OCI-LY3 (cell line): ENCODE measurements around the gene REELD1.

ENCODE experiments used
- H2AFZ ChIP-seq: fragments of 200-600, 300-600 bp; shearing (Covaris generic); 2 replicates; pipeline ENCODE4 v1.6.0; 2014; ENCODE audit warnings: antibody characterized with exemption, low read depth, low read length
- H3K27ac ChIP-seq: fragments of 200-600, 300-600 bp; sonication (generic); 2 replicates; pipeline ENCODE4 v1.5.1; 2014; ENCODE audit warnings: mild to moderate bottlenecking, low read length, moderate library complexity, mixed read lengths
- H3K27me3 ChIP-seq: fragments of 200-600, 300-600 bp; sonication (generic); 2 replicates; pipeline ENCODE4 v1.6.1; 2014; ENCODE audit warnings: low read depth, low read length, mixed read lengths
- H3K36me3 ChIP-seq: fragments of 200-600, 300-600 bp; sonication (generic); replicated peaks from 2 replicates; pipeline ENCODE3; 2014; ENCODE audit warnings: low read depth, low read length, mixed read lengths
- H3K4me1 ChIP-seq: fragments of 300-600, 200-600 bp; sonication (generic); 2 replicates; pipeline ENCODE4 v1.6.1; 2014; ENCODE audit warnings: low read length, mixed read lengths
- H3K4me2 ChIP-seq: fragments of 200-600, 300-600 bp; sonication (generic); 2 replicates; pipeline ENCODE4 v1.6.1; 2014; ENCODE audit warnings: low read length, mixed read lengths
- H3K4me3 ChIP-seq: fragments of 300-600, 200-600 bp; sonication (generic); 2 replicates; pipeline ENCODE4 v1.5.1; 2014; ENCODE audit warnings: antibody characterized with exemption, mild to moderate bottlenecking, low read length, moderate library complexity
- H3K79me2 ChIP-seq: fragments of 300-600, 200-600 bp; shearing (Covaris generic); 2 replicates; pipeline ENCODE4 v1.6.1; 2014; ENCODE audit warnings: mild to moderate bottlenecking, low read length, mixed read lengths
- H3K9ac ChIP-seq: fragments of 300-600, 200-600 bp; shearing (Covaris generic); 2 replicates; pipeline ENCODE4 v1.6.0; 2014; ENCODE audit warnings: mild to moderate bottlenecking, low read length, moderate library complexity
- H3K9me3 ChIP-seq: fragments of 200-600, 300-600 bp; shearing (Covaris generic); 2 replicates; pipeline ENCODE4 v1.6.1; 2014; ENCODE audit warnings: low read length, mixed read lengths; ENCODE audit not compliant: insufficient read depth
- H4K20me1 ChIP-seq: fragments of 200-600, 300-600 bp; sonication (generic); 2 replicates; pipeline ENCODE4 v1.6.1; 2016; ENCODE audit warnings: low read length, mixed read lengths; ENCODE audit not compliant: insufficient read depth
- EZH2phosphoT487 ChIP-seq: fragments of 200-600 bp; shearing (Covaris generic); IDR thresholded peaks from 2 replicates; pipeline ENCODE4 v1.6.1; 2018; ENCODE audit warnings: antibody characterized with exemption, mixed run types, low read depth
- TF ChIP-seq, protein P1 (sequence below): fragments of 200-600, 300-600 bp; sonication (generic); IDR thresholded peaks from 2 replicates; pipeline ENCODE4 v1.5.1; 2014; ENCODE audit warnings: antibody characterized with exemption, low read length, low read depth

The REELD1 gene

DNA sequence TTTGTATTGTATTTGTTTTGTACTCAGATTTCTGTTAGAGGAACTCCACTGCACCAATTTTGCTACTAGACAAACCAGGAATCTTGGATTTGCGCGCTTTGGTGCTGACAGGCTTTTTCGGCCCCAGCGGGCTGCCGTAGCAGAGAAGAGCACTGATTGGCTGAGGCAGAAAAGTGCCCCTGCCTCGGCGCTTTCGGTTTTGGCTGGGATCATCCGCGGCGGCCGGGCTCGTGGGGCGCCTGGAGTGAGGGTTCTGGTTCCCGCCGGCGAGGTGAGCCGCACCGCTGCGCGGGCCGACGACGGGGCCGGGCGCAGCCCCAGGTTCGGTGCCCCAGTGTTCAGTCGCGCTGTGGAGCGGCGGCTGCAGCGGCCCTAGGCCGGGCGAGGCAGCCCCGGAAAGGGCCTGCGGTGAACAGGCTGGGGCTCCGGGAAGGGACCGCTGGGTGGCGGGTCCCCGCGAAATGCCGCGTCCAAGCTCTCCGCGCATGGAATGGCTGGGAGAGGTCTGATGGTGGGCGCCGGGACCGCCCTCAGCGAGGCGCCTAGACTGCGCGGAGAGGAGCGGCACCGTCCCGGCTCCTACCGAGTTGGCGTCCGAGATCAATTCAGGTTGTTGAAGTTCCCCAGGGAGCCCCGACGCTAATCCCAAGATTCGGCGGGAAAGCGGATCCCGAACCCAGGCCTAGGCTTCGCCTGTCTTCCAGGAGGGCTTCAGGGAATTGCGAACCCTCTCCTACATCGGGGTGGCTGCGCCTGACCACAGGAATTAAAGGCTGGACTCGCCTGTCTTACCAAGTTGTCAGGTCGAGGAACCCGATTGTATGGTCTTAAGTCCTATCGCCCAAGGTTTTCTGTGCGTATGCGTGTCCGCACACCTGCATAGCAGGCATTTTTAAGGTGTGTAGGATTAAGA is 38.5 kb upstream of the REELD1 start, which contains the start of gene LSM6:
TSS of gene LSM6 (plus strand) at position 178 of the 913 bp plus-strand sequence. CDS start 7,204 bp downstream, outside the sequence.
- Histone ChIP-seq H3K79me2 (peaks cover 53% of the 10 kb centered on the region), H3K4me3 (peak within 1 kb of the TSS; percentile 86), H4K20me1 (peaks cover 31% of the 10 kb centered on the region), H3K9me3 (no peaks in the 10 kb centered on the region), H3K27ac (peak within 1 kb of the TSS; percentile 66), H3K27me3 (no peaks in the 10 kb centered on the region), H3K9ac (peak within 1 kb of the TSS; percentile 86), H2AFZ (peak within 1 kb of the TSS; percentile 100), H3K4me1 (peaks cover 26% of the 10 kb centered on the region), H3K4me2 (peak within 1 kb of the TSS; percentile 86), H3K36me3 (peaks cover 12% of the 10 kb centered on the region)
- TF ChIP-seq, protein P1, sequence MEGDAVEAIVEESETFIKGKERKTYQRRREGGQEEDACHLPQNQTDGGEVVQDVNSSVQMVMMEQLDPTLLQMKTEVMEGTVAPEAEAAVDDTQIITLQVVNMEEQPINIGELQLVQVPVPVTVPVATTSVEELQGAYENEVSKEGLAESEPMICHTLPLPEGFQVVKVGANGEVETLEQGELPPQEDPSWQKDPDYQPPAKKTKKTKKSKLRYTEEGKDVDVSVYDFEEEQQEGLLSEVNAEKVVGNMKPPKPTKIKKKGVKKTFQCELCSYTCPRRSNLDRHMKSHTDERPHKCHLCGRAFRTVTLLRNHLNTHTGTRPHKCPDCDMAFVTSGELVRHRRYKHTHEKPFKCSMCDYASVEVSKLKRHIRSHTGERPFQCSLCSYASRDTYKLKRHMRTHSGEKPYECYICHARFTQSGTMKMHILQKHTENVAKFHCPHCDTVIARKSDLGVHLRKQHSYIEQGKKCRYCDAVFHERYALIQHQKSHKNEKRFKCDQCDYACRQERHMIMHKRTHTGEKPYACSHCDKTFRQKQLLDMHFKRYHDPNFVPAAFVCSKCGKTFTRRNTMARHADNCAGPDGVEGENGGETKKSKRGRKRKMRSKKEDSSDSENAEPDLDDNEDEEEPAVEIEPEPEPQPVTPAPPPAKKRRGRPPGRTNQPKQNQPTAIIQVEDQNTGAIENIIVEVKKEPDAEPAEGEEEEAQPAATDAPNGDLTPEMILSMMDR: 0 out of 2 replicates have a peak, but pooled peaks have one; percentile 1
- no peak for TF ChIP-seq EZH2phosphoT487

DNA sequence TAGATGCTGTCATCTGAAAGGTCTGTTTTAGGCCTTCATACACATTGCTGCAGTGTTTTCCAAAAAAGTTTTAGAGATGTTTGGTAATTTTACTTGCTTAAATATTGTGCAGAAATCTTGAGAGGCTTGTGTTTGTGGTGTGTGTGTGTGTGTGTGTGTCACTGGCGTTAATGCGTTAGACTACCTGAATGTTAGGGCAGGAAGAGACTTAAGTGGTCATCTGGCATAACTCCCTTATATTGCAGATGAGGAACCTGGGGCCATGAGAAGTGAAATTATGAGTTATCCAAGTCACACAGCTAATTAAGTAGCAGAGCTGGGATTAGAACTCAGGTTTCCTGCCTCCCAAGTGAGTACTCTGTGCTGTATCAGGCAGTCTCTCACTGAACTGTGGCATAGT is 37.4 kb upstream of the REELD1 start:
- TF ChIP-seq, protein P1: no peak
- no peak for TF ChIP-seq EZH2phosphoT487
- no peaks in the 10 kb centered on the region for H3K27me3 ChIP-seq
- peak overlapping the region; percentile 86 for H3K4me2 ChIP-seq
- peaks cover 26% of the 10 kb centered on the region for H3K4me1 ChIP-seq
- H4K20me1 ChIP-seq: peaks cover 36% of the 10 kb centered on the region
- no peak overlapping the region for H3K27ac ChIP-seq
- peak overlapping the region; percentile 86 for H3K4me3 ChIP-seq
- H3K79me2 ChIP-seq: peaks cover 64% of the 10 kb centered on the region
- peaks cover 13% of the 10 kb centered on the region for H3K36me3 ChIP-seq
- H2AFZ ChIP-seq: no peak overlapping the region
- H3K9me3 ChIP-seq: no peaks in the 10 kb centered on the region
- H3K9ac ChIP-seq: peak overlapping the region; percentile 86

DNA sequence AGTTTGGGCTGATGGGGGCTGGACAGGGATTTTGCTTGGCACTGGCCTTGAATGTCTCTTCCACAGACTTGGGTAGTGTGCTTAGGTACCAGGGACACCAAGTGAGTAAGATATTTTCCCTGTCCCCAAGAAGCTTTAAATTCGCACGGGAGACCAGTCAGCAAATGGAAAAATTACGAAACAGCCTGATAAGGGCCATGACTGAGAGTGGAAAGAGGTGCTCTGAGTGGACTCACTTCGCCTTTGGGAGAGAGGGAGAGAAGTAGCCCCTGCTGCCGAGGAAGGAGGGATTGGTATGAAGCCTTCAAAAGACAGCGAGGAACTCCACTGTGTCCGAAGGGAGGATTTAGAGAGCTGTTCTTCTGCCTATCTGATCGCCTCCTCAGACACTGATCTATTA is 36.2 kb upstream of the REELD1 start:
- no peak overlapping the region for H3K27ac ChIP-seq
- H3K79me2 ChIP-seq: peaks cover 76% of the 10 kb centered on the region
- H3K4me1 ChIP-seq: peaks cover 26% of the 10 kb centered on the region
- TF ChIP-seq, protein P1: no peak
- no peak for TF ChIP-seq EZH2phosphoT487
- peaks cover 42% of the 10 kb centered on the region for H4K20me1 ChIP-seq
- no peak overlapping the region for H3K9ac ChIP-seq
- H3K27me3 ChIP-seq: no peaks in the 10 kb centered on the region
- no peak overlapping the region for H3K4me2 ChIP-seq
- peaks cover 18% of the 10 kb centered on the region for H3K36me3 ChIP-seq
- H3K4me3 ChIP-seq: no peak overlapping the region
- no peaks in the 10 kb centered on the region for H3K9me3 ChIP-seq
- no peak overlapping the region for H2AFZ ChIP-seq

DNA sequence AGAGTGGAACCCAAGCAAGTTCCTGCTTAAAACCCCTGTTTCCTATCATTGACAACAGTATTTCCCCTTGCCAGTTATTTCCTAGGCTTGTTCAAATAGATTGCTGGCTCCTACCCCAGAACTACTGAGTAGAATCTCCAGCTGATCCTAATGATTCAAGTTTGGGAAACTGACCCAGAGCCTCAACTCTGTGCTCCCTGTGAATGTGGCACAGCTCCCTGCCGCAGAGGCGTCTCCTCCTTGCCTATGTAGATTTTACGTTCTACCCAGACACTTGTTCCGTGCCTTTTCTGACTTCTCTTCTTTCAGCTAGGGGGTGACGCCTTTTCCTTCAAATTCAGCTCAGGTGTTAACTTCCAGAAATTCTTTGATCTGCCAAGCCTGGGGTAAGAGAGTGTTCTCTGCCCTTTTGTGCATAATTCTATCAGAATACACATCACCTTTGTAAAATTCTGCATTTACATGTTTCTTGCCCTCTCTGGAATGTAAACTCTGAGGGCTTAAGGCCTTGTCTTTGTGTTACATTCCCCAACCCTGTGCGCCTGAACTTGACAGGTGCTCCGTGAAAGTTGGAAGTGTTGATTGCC is 34.5 kb upstream of the REELD1 start:
- no peak overlapping the region for H3K4me3 ChIP-seq
- no peak for TF ChIP-seq EZH2phosphoT487
- TF ChIP-seq, protein P1: no peak

More for the DNA sequence above, 34.5 kb upstream of the REELD1 start:
- no peaks in the 10 kb centered on the region for H3K9me3 ChIP-seq
- H3K36me3 ChIP-seq: peaks cover 30% of the 10 kb centered on the region
- no peaks in the 10 kb centered on the region for H3K27me3 ChIP-seq
- H3K4me1 ChIP-seq: peaks cover 26% of the 10 kb centered on the region
- no peak overlapping the region for H3K27ac ChIP-seq
- peaks cover 42% of the 10 kb centered on the region for H4K20me1 ChIP-seq
- H2AFZ ChIP-seq: no peak overlapping the region
- no peak overlapping the region for H3K9ac ChIP-seq
- H3K79me2 ChIP-seq: peaks cover 82% of the 10 kb centered on the region
- no peak overlapping the region for H3K4me2 ChIP-seq
